BLaER1 (cell line): Measurements from ENCODE around the gene CNTN4.

Experiments used
- H3K27ac ChIP-seq: shearing (Covaris generic); formaldehyde crosslinking; 2 replicates; pipeline ENCODE4 v1.8.1; 2022
- H3K27me3 ChIP-seq: shearing (Covaris generic); formaldehyde crosslinking; 2 replicates; pipeline ENCODE4 v1.8.1; 2022
- H3K36me3 ChIP-seq: shearing (Covaris generic); formaldehyde crosslinking; 2 replicates; pipeline ENCODE4 v1.8.1; 2022
- H3K4me1 ChIP-seq: shearing (Covaris generic); formaldehyde crosslinking; 2 replicates; pipeline ENCODE4 v1.8.1; 2022
- H3K4me2 ChIP-seq: shearing (Covaris generic); formaldehyde crosslinking; 2 replicates; pipeline ENCODE4 v1.8.1; 2022
- H3K4me3 ChIP-seq: shearing (Covaris generic); formaldehyde crosslinking; 2 replicates; pipeline ENCODE4 v1.8.1; 2022
- H3K9ac ChIP-seq: shearing (Covaris generic); formaldehyde crosslinking; 2 replicates; pipeline ENCODE4 v1.8.1; 2022
- H3K9me3 ChIP-seq: shearing (Covaris generic); formaldehyde crosslinking; 2 replicates; pipeline ENCODE4 v1.8.1; 2022
- H4K20me1 ChIP-seq: shearing (Covaris generic); formaldehyde crosslinking; 2 replicates; pipeline ENCODE4 v1.8.1; 2022
- Cebpa-rat ChIP-seq: shearing (Covaris generic); IDR thresholded peaks from 2 replicates; pipeline ENCODE4 v1.8.1; 2022

CNTN4 gene

DNA sequence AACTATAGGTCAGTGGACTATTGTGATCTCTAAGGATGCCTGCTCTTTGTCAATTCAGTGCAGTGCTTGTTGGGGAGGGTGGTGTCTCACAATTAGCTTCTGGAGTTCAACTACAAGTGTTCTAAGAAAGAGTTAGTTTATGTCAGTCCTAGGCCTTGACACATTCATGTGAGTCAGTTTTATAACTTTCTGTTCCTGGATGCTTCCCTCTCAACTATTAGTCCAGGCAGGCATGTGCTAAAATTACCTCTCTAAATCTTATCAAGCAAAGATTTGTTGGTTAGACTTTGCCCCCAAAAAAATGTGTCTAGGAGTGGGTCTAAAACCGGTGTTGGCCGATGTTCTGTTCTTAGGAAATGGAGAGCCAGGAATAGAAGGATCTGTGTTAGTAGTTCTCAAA lies 633.2 kb downstream of the CNTN4 start:
- no peak overlapping the region for H3K4me3 ChIP-seq
- H3K4me2 ChIP-seq = no peak overlapping the region
- no peaks in the 10 kb centered on the region for H3K36me3 ChIP-seq
- no peaks in the 10 kb centered on the region for H3K9me3 ChIP-seq
- H3K4me1 ChIP-seq = no peaks in the 10 kb centered on the region
- no peak overlapping the region for H3K9ac ChIP-seq
- H3K27me3 ChIP-seq = no peaks in the 10 kb centered on the region
- H4K20me1 ChIP-seq = no peaks in the 10 kb centered on the region
- no peak overlapping the region for H3K27ac ChIP-seq
- no peak for TF ChIP-seq Cebpa-rat

DNA sequence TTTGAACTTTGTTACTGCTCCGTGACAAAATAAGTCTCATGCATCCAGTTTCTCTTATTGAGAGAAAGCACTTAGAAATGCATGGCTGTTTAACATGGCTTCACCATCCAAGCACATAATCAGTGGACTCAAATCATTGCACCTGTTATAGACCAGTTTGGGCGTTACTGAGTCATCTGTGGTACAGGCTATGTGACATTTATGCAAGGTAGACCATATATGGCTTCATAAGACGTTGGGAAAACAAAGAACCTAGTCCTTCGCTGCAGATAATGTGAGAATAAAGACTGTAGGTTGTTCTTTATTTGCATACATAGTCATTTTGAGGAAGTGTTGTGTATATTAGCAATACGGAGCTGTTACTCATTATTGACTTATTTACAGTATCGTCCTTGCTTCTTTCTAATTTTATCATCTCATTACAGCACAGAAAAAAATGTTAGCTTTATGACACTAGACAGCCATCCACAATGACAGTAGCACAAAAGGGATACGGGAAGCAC lies 636.8 kb downstream of the CNTN4 start:
- Histone ChIP-seq H3K27me3 (no peaks in the 10 kb centered on the region), H3K36me3 (no peaks in the 10 kb centered on the region), H4K20me1 (no peaks in the 10 kb centered on the region), H3K4me2 (no peak overlapping the region), H3K4me3 (no peak overlapping the region), H3K27ac (no peak overlapping the region), H3K9ac (no peak overlapping the region), H3K4me1 (no peaks in the 10 kb centered on the region), H3K9me3 (no peaks in the 10 kb centered on the region)
- TF ChIP-seq Cebpa-rat = no peak

- TF ChIP-seq Cebpa-rat = no peak
Observed at GRCh38 chr3:2741516-2741915, 642.9 kb downstream of the CNTN4 start.

DNA sequence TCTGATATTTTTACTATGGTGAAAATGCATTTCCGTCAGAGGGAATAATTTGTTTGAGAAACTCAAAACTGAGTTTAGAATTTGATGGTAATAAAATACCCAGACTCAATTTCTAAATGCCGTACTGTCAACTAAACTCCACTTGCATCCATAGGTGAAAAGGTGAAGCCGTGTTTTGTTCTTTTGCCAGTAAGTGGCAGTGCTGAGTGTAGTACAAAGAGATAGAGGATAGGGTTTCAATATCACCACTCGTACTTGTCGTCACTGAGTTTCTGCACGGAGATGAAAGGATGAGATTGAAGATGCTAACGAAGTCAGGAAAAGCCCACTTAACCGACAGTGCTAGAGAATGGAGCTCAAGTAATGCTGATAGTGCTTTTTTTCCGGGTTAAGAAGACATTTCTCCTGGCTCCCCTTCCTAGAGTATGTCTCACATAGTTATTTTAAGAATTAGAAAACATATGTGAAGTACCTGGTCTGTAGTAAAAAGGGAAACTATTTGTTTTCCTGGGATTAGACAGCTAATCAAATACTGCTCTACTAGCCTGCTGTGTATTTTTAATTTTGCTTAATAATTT lies 666.4 kb downstream of the CNTN4 start:
- H4K20me1 ChIP-seq = no peaks in the 10 kb centered on the region
- no peak overlapping the region for H3K27ac ChIP-seq
- no peak overlapping the region for H3K9ac ChIP-seq
- H3K9me3 ChIP-seq = no peaks in the 10 kb centered on the region
- no peaks in the 10 kb centered on the region for H3K4me1 ChIP-seq
- H3K36me3 ChIP-seq = no peaks in the 10 kb centered on the region
- no peak overlapping the region for H3K4me2 ChIP-seq
- no peak for TF ChIP-seq Cebpa-rat
- H3K4me3 ChIP-seq = no peak overlapping the region
- no peaks in the 10 kb centered on the region for H3K27me3 ChIP-seq

More at GRCh38 chr3:2741516-2741915, 642.9 kb downstream of the CNTN4 start:
- Histone ChIP-seq H3K4me1 (no peaks in the 10 kb centered on the region), H3K4me3 (no peak overlapping the region), H3K27me3 (no peaks in the 10 kb centered on the region), H4K20me1 (no peaks in the 10 kb centered on the region), H3K27ac (no peak overlapping the region), H3K9ac (no peak overlapping the region), H3K36me3 (no peaks in the 10 kb centered on the region), H3K4me2 (no peak overlapping the region), H3K9me3 (no peaks in the 10 kb centered on the region)

DNA sequence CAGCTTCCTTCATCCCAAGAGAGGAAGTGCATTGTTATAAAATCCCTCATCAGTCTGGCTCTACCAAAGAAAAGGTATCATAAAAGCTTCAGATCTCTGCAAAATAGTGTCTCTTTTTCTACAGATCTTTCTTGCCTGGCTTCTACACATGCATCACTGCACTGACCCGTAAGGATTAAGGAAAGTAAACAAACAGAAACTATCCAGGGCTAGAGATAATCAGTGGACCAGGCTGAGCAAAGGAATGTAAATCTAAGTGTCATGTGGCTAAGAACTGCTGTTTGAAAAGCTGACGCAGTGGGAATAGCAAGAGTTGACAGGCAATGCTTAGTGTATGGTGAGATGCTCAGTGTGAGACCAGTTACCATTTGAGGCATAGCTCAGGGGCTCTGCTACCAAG lies 671.8 kb downstream of the CNTN4 start:
- H3K36me3 ChIP-seq = no peaks in the 10 kb centered on the region
- TF ChIP-seq Cebpa-rat = no peak
- no peak overlapping the region for H3K9ac ChIP-seq
- H3K4me3 ChIP-seq = no peak overlapping the region
- no peaks in the 10 kb centered on the region for H3K9me3 ChIP-seq
- no peaks in the 10 kb centered on the region for H3K27me3 ChIP-seq
- H4K20me1 ChIP-seq = no peaks in the 10 kb centered on the region
- no peaks in the 10 kb centered on the region for H3K4me1 ChIP-seq
- H3K4me2 ChIP-seq = no peak overlapping the region
- no peak overlapping the region for H3K27ac ChIP-seq

- Histone ChIP-seq H3K27ac (no peak overlapping the region), H3K4me3 (no peak overlapping the region), H3K9me3 (no peaks in the 10 kb centered on the region), H3K9ac (no peak overlapping the region), H3K4me2 (no peak overlapping the region), H3K4me1 (no peaks in the 10 kb centered on the region), H3K27me3 (no peaks in the 10 kb centered on the region), H4K20me1 (no peaks in the 10 kb centered on the region), H3K36me3 (no peaks in the 10 kb centered on the region)
- TF ChIP-seq Cebpa-rat = no peak
Observed at GRCh38 chr3:2771193-2771592, 672.5 kb downstream of the CNTN4 start.

GRCh38 chr3:2771741-2772140 lies 673.1 kb downstream of the CNTN4 start:
- no peak overlapping the region for H3K9ac ChIP-seq
- no peak overlapping the region for H3K4me2 ChIP-seq
- no peaks in the 10 kb centered on the region for H3K36me3 ChIP-seq
- no peak for TF ChIP-seq Cebpa-rat
- no peaks in the 10 kb centered on the region for H3K9me3 ChIP-seq
- no peaks in the 10 kb centered on the region for H3K27me3 ChIP-seq
- no peak overlapping the region for H3K27ac ChIP-seq
- no peaks in the 10 kb centered on the region for H3K4me1 ChIP-seq
- no peaks in the 10 kb centered on the region for H4K20me1 ChIP-seq
- H3K4me3 ChIP-seq = no peak overlapping the region

DNA sequence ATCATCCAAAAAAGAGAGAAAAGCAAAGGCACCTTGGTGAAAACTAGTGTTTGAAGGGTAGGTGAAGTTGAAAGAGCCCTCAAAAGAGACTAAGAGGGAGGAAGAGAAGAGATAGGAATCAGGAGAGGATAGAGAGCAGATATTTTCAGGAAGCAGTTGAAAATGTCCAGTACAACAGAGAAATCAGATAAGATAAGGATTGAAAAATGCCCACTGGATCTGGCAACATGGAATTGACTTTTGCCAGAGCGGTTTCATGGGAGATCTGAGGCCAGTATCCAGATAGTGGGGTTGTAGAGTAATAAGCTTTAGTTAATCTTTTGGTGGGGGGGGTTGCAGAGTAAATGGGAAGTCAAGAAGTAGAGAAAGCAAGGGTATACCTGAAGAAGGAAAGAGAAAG lies 674.1 kb downstream of the CNTN4 start:
- Histone ChIP-seq H3K4me3 (no peak overlapping the region), H3K4me1 (no peaks in the 10 kb centered on the region), H3K27ac (no peak overlapping the region), H3K4me2 (no peak overlapping the region), H3K9me3 (no peaks in the 10 kb centered on the region), H3K27me3 (no peaks in the 10 kb centered on the region), H3K9ac (no peak overlapping the region), H3K36me3 (no peaks in the 10 kb centered on the region), H4K20me1 (no peaks in the 10 kb centered on the region)
- no peak for TF ChIP-seq Cebpa-rat

DNA sequence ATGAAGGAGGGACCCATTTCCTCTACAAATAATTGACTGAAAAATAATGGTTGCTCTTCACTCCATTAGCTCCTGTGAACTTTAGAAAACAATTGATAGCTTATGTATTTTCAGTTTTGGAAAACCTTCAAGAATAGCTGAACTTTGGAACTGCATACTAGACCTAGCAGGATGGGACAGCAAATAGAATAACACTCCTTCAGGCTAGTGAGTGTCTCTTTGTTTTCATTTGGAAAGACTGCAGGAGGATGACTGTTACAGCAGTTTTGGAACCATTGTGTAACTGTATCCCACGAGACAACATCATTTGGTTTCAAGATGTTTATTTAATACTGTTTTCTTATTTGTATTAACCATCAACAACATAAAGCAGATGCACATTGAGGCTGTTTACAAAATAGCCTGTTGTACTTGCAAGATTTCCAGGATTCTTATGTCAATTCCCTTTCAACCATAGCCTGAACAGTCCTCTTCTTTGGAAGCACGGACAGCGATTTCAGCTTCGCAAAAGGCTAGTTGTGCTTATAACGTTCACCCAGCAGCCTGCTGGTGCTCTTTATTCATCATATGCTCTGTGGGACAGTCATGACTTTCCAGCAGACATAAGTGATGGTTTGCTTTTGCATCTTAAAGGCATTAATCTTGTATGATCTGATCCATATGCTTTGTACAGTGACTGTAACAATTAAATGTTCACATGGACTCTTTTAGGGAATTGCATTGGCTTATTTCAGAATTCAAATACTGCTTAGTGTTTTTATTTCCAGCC lies 676.0 kb downstream of the CNTN4 start:
- H3K4me3 ChIP-seq = no peak overlapping the region
- no peaks in the 10 kb centered on the region for H4K20me1 ChIP-seq
- no peaks in the 10 kb centered on the region for H3K9me3 ChIP-seq
- H3K4me2 ChIP-seq = no peak overlapping the region
- no peak for TF ChIP-seq Cebpa-rat
- H3K27me3 ChIP-seq = no peaks in the 10 kb centered on the region
- H3K36me3 ChIP-seq = no peaks in the 10 kb centered on the region
- no peaks in the 10 kb centered on the region for H3K4me1 ChIP-seq
- no peak overlapping the region for H3K27ac ChIP-seq
- no peak overlapping the region for H3K9ac ChIP-seq

DNA sequence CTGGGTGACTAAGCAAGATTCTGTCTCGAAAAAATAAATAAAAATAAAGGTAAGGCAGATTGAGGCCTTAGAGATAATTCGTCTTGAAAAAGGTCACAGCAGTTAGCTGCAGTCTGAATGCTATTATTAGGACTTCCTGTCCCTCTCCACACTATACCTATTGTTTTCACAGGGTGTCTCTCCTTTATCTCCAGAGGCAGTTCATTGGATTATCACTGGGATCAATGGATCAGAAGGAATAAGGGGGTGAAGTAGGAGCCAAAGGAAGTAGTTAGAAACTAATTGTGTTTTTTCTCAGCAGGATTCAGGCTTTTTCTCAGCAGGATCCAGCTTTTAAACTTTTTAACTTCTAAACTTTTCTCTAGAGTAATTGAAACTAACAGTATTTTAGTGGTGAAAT lies 684.6 kb downstream of the CNTN4 start:
- no peaks in the 10 kb centered on the region for H3K36me3 ChIP-seq
- H3K9ac ChIP-seq = no peak overlapping the region
- no peaks in the 10 kb centered on the region for H3K4me1 ChIP-seq
- no peaks in the 10 kb centered on the region for H4K20me1 ChIP-seq
- H3K27me3 ChIP-seq = no peaks in the 10 kb centered on the region
- no peak for TF ChIP-seq Cebpa-rat
- H3K27ac ChIP-seq = no peak overlapping the region
- H3K4me2 ChIP-seq = no peak overlapping the region
- no peak overlapping the region for H3K4me3 ChIP-seq
- no peaks in the 10 kb centered on the region for H3K9me3 ChIP-seq
